RWPE2 (cell line): ENCODE measurements around the gene CDH12.

Experiments used
- ATAC-seq: fragments of 200-7000 bp; cut with Tn5 transposase; 3 replicates; pipeline ENCODE4 v1.9.1; 2021; ENCODE audit warnings: low read depth
- DNase-seq: peaks from one replicate; pipeline ENCODE4 v3.0.0-alpha.2; 2020; ENCODE audit warnings: low spot score
- H3K27ac ChIP-seq: fragments of 450-650 bp; 2 replicates; pipeline ENCODE4 v1.5.1; 2017; ENCODE audit warnings: mild to moderate bottlenecking; ENCODE audit not compliant: poor library complexity, severe bottlenecking
- H3K27me3 ChIP-seq: fragments of 250-450 bp; sonication (Bioruptor Pico); 2 replicates; pipeline ENCODE4 v1.5.1; 2021; ENCODE audit warnings: mild to moderate bottlenecking, moderate library complexity; ENCODE audit not compliant: insufficient read depth, poor library complexity, severe bottlenecking
- H3K36me3 ChIP-seq: fragments of 250-450 bp; sonication (Bioruptor Pico); 2 replicates; pipeline ENCODE4 v1.5.1; 2020; ENCODE audit warnings: low read depth, mild to moderate bottlenecking, moderate library complexity
- H3K4me1 ChIP-seq: fragments of 250-450 bp; sonication (Bioruptor Pico); 2 replicates; pipeline ENCODE4 v1.5.1; 2021; ENCODE audit warnings: mild to moderate bottlenecking, moderate library complexity; ENCODE audit not compliant: insufficient read depth, poor library complexity, severe bottlenecking
- H3K4me3 ChIP-seq: fragments of 250-450 bp; sonication (Bioruptor Pico); 2 replicates; pipeline ENCODE4 v1.5.1; 2021; ENCODE audit warnings: mild to moderate bottlenecking, moderate library complexity; ENCODE audit not compliant: severe bottlenecking
- H3K9me3 ChIP-seq: fragments of 250-450 bp; sonication (Bioruptor Pico); 2 replicates; pipeline ENCODE4 v1.5.1; 2021; ENCODE audit warnings: mild to moderate bottlenecking, moderate library complexity; ENCODE audit not compliant: severe bottlenecking
- CTCF ChIP-seq: fragments of 450-650 bp; IDR thresholded peaks from one replicate; pipeline ENCODE4 v1.5.1; 2017; ENCODE audit warnings: mild to moderate bottlenecking, moderate library complexity; ENCODE audit not compliant: poor library complexity, severe bottlenecking

CDH12 gene

GRCh38 chr5:21931116-21931515 is 922.0 kb downstream of the CDH12 start:
- no peak for DNase-seq
- Histone ChIP-seq H3K9me3 (no peaks in the 10 kb centered on the region), H3K27ac (no peak overlapping the region), H3K4me3 (no peak overlapping the region), H3K27me3 (no peaks in the 10 kb centered on the region), H3K36me3 (no peaks in the 10 kb centered on the region), H3K4me1 (no peaks in the 10 kb centered on the region)
- no peak for TF ChIP-seq CTCF
- ATAC-seq, result no peak

GRCh38 chr5:21919414-21920022 is 933.6 kb downstream of the CDH12 start:
- peak; percentile 88 for ATAC-seq
- no peaks in the 10 kb centered on the region for H3K9me3 ChIP-seq
- TF ChIP-seq CTCF, result peak; percentile 96
- no peak overlapping the region for H3K4me3 ChIP-seq
- no peak overlapping the region for H3K27ac ChIP-seq
- no peaks in the 10 kb centered on the region for H3K36me3 ChIP-seq
- DNase-seq, result no peak
- H3K27me3 ChIP-seq, result no peaks in the 10 kb centered on the region
- no peaks in the 10 kb centered on the region for H3K4me1 ChIP-seq

- DNase-seq (no peak), ATAC-seq (no peak)
- Histone ChIP-seq H3K4me1 (no peaks in the 10 kb centered on the region), H3K4me3 (no peak overlapping the region), H3K27me3 (no peaks in the 10 kb centered on the region), H3K27ac (no peak overlapping the region), H3K36me3 (no peaks in the 10 kb centered on the region), H3K9me3 (no peaks in the 10 kb centered on the region)
- no peak for TF ChIP-seq CTCF
Observed at GRCh38 chr5:21918451-21918850, 934.7 kb downstream of the CDH12 start.

GRCh38 chr5:21910731-21911130 is 942.4 kb downstream of the CDH12 start:
- no peaks in the 10 kb centered on the region for H3K4me1 ChIP-seq
- ATAC-seq, result no peak
- H3K4me3 ChIP-seq, result no peak overlapping the region
- H3K27ac ChIP-seq, result no peak overlapping the region
- DNase-seq, result no peak
- H3K27me3 ChIP-seq, result peaks cover 5% of the 10 kb centered on the region
- no peak for TF ChIP-seq CTCF
- no peaks in the 10 kb centered on the region for H3K9me3 ChIP-seq
- H3K36me3 ChIP-seq, result no peaks in the 10 kb centered on the region

GRCh38 chr5:21895766-21896350 is 957.3 kb downstream of the CDH12 start:
- no peaks in the 10 kb centered on the region for H3K4me1 ChIP-seq
- no peaks in the 10 kb centered on the region for H3K36me3 ChIP-seq
- no peak overlapping the region for H3K4me3 ChIP-seq
- no peak for TF ChIP-seq CTCF
- H3K9me3 ChIP-seq, result no peaks in the 10 kb centered on the region
- DNase-seq, result no peak
- no peak for ATAC-seq
- no peak overlapping the region for H3K27ac ChIP-seq
- H3K27me3 ChIP-seq, result peaks cover 3% of the 10 kb centered on the region
